ENCODE measurements around the gene RGS6.

GRCh38 chr14:72488514-72488913 is 556.3 kb downstream of the RGS6 start:
- TF ChIP-seq CTCF (IDR thresholded peaks at IDR 0.05; ENCODE audit: low read depth, low read length, missing input control) (no peak), MAX (IDR thresholded peaks at IDR 0.05) (no peak), FOXA2 (IDR thresholded peaks at IDR 0.05) (no peak), FOXA1 (IDR thresholded peaks at IDR 0.05) (no peak), EGR1 (IDR thresholded peaks at IDR 0.05; ENCODE audit: low read depth in 2 of 2) (no peak), REST (IDR thresholded peaks at IDR 0.05) (no peak), GABPA (IDR thresholded peaks at IDR 0.05 in 1 of 2, conservative IDR thresholded peaks at IDR 0.05 in 1 of 2) (no peak)
